Measurements from ENCODE around the gene SEL1L3. TPM values are rescaled to one million over a fixed set of nuclear protein-coding genes. Genes with fewer than 3 reads are reported as not detected.

SEL1L3 gene
- total RNA-seq, 2 experiments from 2014 or later: 180 to 313 TPM

GRCh38 chr4:25760518-25761157, 102.2 kb downstream of the SEL1L3 start:
- Histone ChIP-seq H3K4me1 (ENCODE audit: insufficient read depth, low read length, poor library complexity, severe bottlenecking) (no peaks in the 10 kb centered on the region), H3K36me3 (ENCODE audit: insufficient read depth, low read length) (peaks cover 98% of the 10 kb centered on the region), H3K79me2 (ENCODE audit: insufficient read depth, low read depth, low read length) (no peaks in the 10 kb centered on the region), H3K9me3 (ENCODE audit: low read length) (no peaks in the 10 kb centered on the region), H3K4me2 (ENCODE audit: low read length) (no peak overlapping the region), H3K27ac (ENCODE audit: low read depth, low read length, poor library complexity, severe bottlenecking) (no peak overlapping the region), H3K9me2 (ENCODE audit: insufficient read depth, low read length) (no peaks in the 10 kb centered on the region), H2AFZ (ENCODE audit: low read length) (no peak overlapping the region), H3K4me3 (ENCODE audit: low read depth, low read length, poor library complexity, severe bottlenecking) (no peak overlapping the region), H4K20me1 (ENCODE audit: insufficient read depth, low read length) (no peaks in the 10 kb centered on the region)
- no TSS peak for BruUV-seq (replicated peaks)
- TF ChIP-seq EZH2phosphoT487 (IDR thresholded peaks at IDR 0.05; ENCODE audit: borderline replicate concordance, low read depth, low read length): no peak
- TF ChIP-seq, protein P1, sequence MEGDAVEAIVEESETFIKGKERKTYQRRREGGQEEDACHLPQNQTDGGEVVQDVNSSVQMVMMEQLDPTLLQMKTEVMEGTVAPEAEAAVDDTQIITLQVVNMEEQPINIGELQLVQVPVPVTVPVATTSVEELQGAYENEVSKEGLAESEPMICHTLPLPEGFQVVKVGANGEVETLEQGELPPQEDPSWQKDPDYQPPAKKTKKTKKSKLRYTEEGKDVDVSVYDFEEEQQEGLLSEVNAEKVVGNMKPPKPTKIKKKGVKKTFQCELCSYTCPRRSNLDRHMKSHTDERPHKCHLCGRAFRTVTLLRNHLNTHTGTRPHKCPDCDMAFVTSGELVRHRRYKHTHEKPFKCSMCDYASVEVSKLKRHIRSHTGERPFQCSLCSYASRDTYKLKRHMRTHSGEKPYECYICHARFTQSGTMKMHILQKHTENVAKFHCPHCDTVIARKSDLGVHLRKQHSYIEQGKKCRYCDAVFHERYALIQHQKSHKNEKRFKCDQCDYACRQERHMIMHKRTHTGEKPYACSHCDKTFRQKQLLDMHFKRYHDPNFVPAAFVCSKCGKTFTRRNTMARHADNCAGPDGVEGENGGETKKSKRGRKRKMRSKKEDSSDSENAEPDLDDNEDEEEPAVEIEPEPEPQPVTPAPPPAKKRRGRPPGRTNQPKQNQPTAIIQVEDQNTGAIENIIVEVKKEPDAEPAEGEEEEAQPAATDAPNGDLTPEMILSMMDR (conservative IDR thresholded peaks at IDR 0.05; ENCODE audit: low read length): no peak
- no peak for DNase-seq (ENCODE audit: low spot score)
- ChIA-PET POLR2A (no interaction called here), CTCF (ENCODE audit: unreplicated experiment) (no interaction called here)
- intact Hi-C loops (cut with micrococcal nuclease; ENCODE audit: unreplicated experiment): no loop called here

DNA sequence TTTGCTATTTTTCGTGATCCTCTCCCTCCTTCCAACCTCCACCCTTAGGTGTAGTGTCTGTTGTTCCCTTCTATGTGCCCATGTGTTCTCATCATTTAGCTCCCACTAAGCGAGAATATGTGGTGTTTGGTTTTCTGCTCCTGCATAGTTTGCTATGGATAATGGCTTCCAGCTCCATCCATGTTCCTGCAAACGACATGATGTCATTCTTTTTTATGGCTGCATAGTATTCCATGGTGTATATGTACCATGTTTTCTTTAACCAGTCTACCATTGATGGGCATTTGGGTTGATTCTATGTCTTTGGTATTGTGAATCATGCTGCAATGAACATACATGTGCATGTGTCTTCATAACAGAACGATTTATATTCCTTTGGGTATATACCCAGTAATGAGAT, 102.7 kb downstream of the SEL1L3 start:
- Histone ChIP-seq H3K36me3 (ENCODE audit: insufficient read depth, low read length) (peaks cover 98% of the 10 kb centered on the region), H3K79me2 (ENCODE audit: insufficient read depth, low read depth, low read length) (no peaks in the 10 kb centered on the region), H3K9me3 (ENCODE audit: low read length) (no peaks in the 10 kb centered on the region), H3K4me2 (ENCODE audit: low read length) (no peak overlapping the region), H3K27ac (ENCODE audit: low read depth, low read length, poor library complexity, severe bottlenecking) (no peak overlapping the region), H3K4me1 (ENCODE audit: insufficient read depth, low read length, poor library complexity, severe bottlenecking) (no peaks in the 10 kb centered on the region), H2AFZ (ENCODE audit: low read length) (no peak overlapping the region), H3K4me3 (ENCODE audit: low read depth, low read length, poor library complexity, severe bottlenecking) (no peak overlapping the region), H4K20me1 (ENCODE audit: insufficient read depth, low read length) (no peaks in the 10 kb centered on the region), H3K9me2 (ENCODE audit: insufficient read depth, low read length) (no peaks in the 10 kb centered on the region)
- intact Hi-C loops (cut with micrococcal nuclease; ENCODE audit: unreplicated experiment): no loop called here
- TF ChIP-seq, protein P1 (conservative IDR thresholded peaks at IDR 0.05; ENCODE audit: low read length): no peak
- no peak for TF ChIP-seq EZH2phosphoT487 (IDR thresholded peaks at IDR 0.05; ENCODE audit: borderline replicate concordance, low read depth, low read length)
- ChIA-PET POLR2A (interaction anchor here (0.6 kb wide), 1 partner anchor 10 kb away, joined by 3 read pairs; no protein-coding TSS in a partner anchor), CTCF (ENCODE audit: unreplicated experiment) (no interaction called here)
- BruUV-seq (replicated peaks): TSS peak; percentile 6
- DNase-seq (ENCODE audit: low spot score): no peak

DNA sequence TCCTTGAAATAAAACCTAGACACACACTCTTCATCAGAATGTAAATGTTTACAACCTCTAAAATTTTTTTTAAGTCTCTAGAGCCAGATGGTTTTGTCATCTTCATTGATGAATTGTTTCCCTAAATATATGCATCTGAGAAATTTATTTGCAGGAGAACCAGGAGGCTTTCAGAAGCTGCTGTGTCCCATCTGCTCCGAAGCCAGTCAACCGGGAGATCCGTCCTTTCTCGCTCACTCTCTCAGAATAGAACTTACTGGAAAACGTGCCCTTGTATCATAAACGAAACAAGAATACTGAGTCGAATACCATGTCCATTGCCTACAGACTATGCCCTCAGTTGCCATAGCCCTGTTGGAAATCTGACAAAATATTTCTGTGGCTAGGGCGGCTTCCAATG, 103.7 kb downstream of the SEL1L3 start:
- BruUV-seq (replicated peaks): no TSS peak
- H3K36me3 ChIP-seq (ENCODE audit: insufficient read depth, low read length): peaks cover 97% of the 10 kb centered on the region

More for the DNA sequence above, 103.7 kb downstream of the SEL1L3 start:
- Histone ChIP-seq H3K27ac (ENCODE audit: low read depth, low read length, poor library complexity, severe bottlenecking) (no peak overlapping the region), H3K9me3 (ENCODE audit: low read length) (no peaks in the 10 kb centered on the region), H2AFZ (ENCODE audit: low read length) (no peak overlapping the region), H3K4me2 (ENCODE audit: low read length) (no peak overlapping the region), H3K4me3 (ENCODE audit: low read depth, low read length, poor library complexity, severe bottlenecking) (no peak overlapping the region), H3K9me2 (ENCODE audit: insufficient read depth, low read length) (no peaks in the 10 kb centered on the region), H4K20me1 (ENCODE audit: insufficient read depth, low read length) (no peaks in the 10 kb centered on the region), H3K4me1 (ENCODE audit: insufficient read depth, low read length, poor library complexity, severe bottlenecking) (no peaks in the 10 kb centered on the region), H3K79me2 (ENCODE audit: insufficient read depth, low read depth, low read length) (no peaks in the 10 kb centered on the region)
- no peak for DNase-seq (ENCODE audit: low spot score)
- ChIA-PET CTCF (ENCODE audit: unreplicated experiment) (no interaction called here), POLR2A (interaction anchor here (0.6 kb wide), 1 partner anchor 45 kb away, joined by 6 read pairs; no protein-coding TSS in a partner anchor)
- intact Hi-C loops (cut with micrococcal nuclease; ENCODE audit: unreplicated experiment): no loop called here
- no peak for TF ChIP-seq EZH2phosphoT487 (IDR thresholded peaks at IDR 0.05; ENCODE audit: borderline replicate concordance, low read depth, low read length)
- TF ChIP-seq, protein P1 (conservative IDR thresholded peaks at IDR 0.05; ENCODE audit: low read length): no peak

All from OCI-LY7 (cell line).